ENCODE data around the gene YIF1A.

Gene YIF1A

GRCh38 chr11:66288671-66289547 lies at the start of gene YIF1A:
YIF1A (minus strand) TSS chr11:66289143; CDS start chr11:66288985, 158 bp downstream.
- Histone ChIP-seq H3K9ac (ENCODE audit: low read length) (peak within 1 kb of the TSS; percentile 94), H3K27me3 (ENCODE audit: low read depth, low read length) (no peaks in the 10 kb centered on the region), H2AFZ (ENCODE audit: low read depth, low read length) (peak within 1 kb of the TSS; percentile 31; the same call in 1 of the 2 replicates), H4K20me1 (ENCODE audit: insufficient read depth, low read length) (no peaks in the 10 kb centered on the region), H3K27ac (ENCODE audit: low read length) (peak within 1 kb of the TSS; percentile 68), H3K4me2 (ENCODE audit: low read length) (peak within 1 kb of the TSS; percentile 98), H3K4me3 (ENCODE audit: low read length) (peak within 1 kb of the TSS; percentile 89), H3K4me1 (ENCODE audit: low read length) (peaks cover 31% of the 10 kb centered on the region), H3K36me3 (replicated peaks; ENCODE audit: low read depth, low read length) (peaks cover 15% of the 10 kb centered on the region), H3K9me3 (ENCODE audit: insufficient read depth, low read length) (no peaks in the 10 kb centered on the region), H3K79me2 (ENCODE audit: low read length) (peaks cover 21% of the 10 kb centered on the region)
- TF ChIP-seq EZH2phosphoT487 (IDR thresholded peaks at IDR 0.05; ENCODE audit: low read depth) (no peak), CTCF (IDR thresholded peaks at IDR 0.05; ENCODE audit: low read depth, low read length) (peak; percentile 19; the same call in 1 of the 2 replicates)

GRCh38 chr11:66337103-66337899 lies 48.4 kb upstream of the YIF1A start:
- H3K9ac ChIP-seq (ENCODE audit: low read length) = no peak overlapping the region
- no peaks in the 10 kb centered on the region for H3K4me1 ChIP-seq (ENCODE audit: low read length)
- TF ChIP-seq EZH2phosphoT487 (IDR thresholded peaks at IDR 0.05; ENCODE audit: low read depth) (no peak), CTCF (IDR thresholded peaks at IDR 0.05; ENCODE audit: low read depth, low read length) (no peak)
- no peak overlapping the region for H3K4me2 ChIP-seq (ENCODE audit: low read length)
- H3K9me3 ChIP-seq (ENCODE audit: insufficient read depth, low read length) = no peaks in the 10 kb centered on the region
- no peaks in the 10 kb centered on the region for H3K27me3 ChIP-seq (ENCODE audit: low read depth, low read length)
- no peaks in the 10 kb centered on the region for H3K79me2 ChIP-seq (ENCODE audit: low read length)
- no peak overlapping the region for H3K27ac ChIP-seq (ENCODE audit: low read length)
- H2AFZ ChIP-seq (ENCODE audit: low read depth, low read length) = no peak overlapping the region
- no peaks in the 10 kb centered on the region for H4K20me1 ChIP-seq (ENCODE audit: insufficient read depth, low read length)
- H3K36me3 ChIP-seq (replicated peaks; ENCODE audit: low read depth, low read length) = peaks cover 29% of the 10 kb centered on the region
- no peak overlapping the region for H3K4me3 ChIP-seq (ENCODE audit: low read length)

- peaks cover 25% of the 10 kb centered on the region for H3K36me3 ChIP-seq (replicated peaks; ENCODE audit: low read depth, low read length)
- H3K4me1 ChIP-seq (ENCODE audit: low read length) = no peaks in the 10 kb centered on the region
- H3K4me2 ChIP-seq (ENCODE audit: low read length) = no peak within 1 kb of the TSS
- H3K9me3 ChIP-seq (ENCODE audit: insufficient read depth, low read length) = no peaks in the 10 kb centered on the region
- H3K9ac ChIP-seq (ENCODE audit: low read length) = no peak within 1 kb of the TSS
- H3K4me3 ChIP-seq (ENCODE audit: low read length) = no peak within 1 kb of the TSS
- no peaks in the 10 kb centered on the region for H3K27me3 ChIP-seq (ENCODE audit: low read depth, low read length)
- H4K20me1 ChIP-seq (ENCODE audit: insufficient read depth, low read length) = no peaks in the 10 kb centered on the region
- no peak within 1 kb of the TSS for H2AFZ ChIP-seq (ENCODE audit: low read depth, low read length)
- H3K79me2 ChIP-seq (ENCODE audit: low read length) = no peaks in the 10 kb centered on the region
- no peak for TF ChIP-seq EZH2phosphoT487 (IDR thresholded peaks at IDR 0.05; ENCODE audit: low read depth)
- peak; percentile 28 for TF ChIP-seq CTCF (IDR thresholded peaks at IDR 0.05; ENCODE audit: low read depth, low read length)
- H3K27ac ChIP-seq (ENCODE audit: low read length) = no peak within 1 kb of the TSS
Observed at GRCh38 chr11:66336234-66337102, 47.5 kb upstream of the YIF1A start, which contains the start of gene RIN1. RIN1 (minus strand) TSS chr11:66336434; CDS start chr11:66336402, 32 bp downstream.

Data from OCI-LY3 (cell line).